Neural progenitor cell (in vitro differentiated cells): ENCODE data around the gene PAXIP1. TPM values are rescaled to one million over a fixed set of nuclear protein-coding genes. Genes with fewer than 3 reads are reported as not detected.
"Not testable (repeated sequence)": the region's sequence is repeated elsewhere in the genome, so short reads cannot be mapped to it uniquely, and the experiment has no call there.

Experiments
- DNase-seq: peaks from one replicate; pipeline ENCODE4 v3.0.0-alpha.2; 2016; ENCODE audit warnings: low spot score
- H2AFZ ChIP-seq: fragments of 200-600 bp; sonication (generic); replicated peaks from 2 replicates; pipeline ENCODE4 v1.6.1; 2016; ENCODE audit warnings: antibody characterized with exemption
- H3F3A ChIP-seq: fragments of 200-600 bp; sonication (generic); 2 replicates; pipeline ENCODE4 v1.6.1; 2016; ENCODE audit warnings: antibody characterized with exemption, low read depth
- H3K27ac ChIP-seq: fragments of 200-600 bp; sonication (generic); 2 replicates; pipeline ENCODE4 v1.5.1; 2016; ENCODE audit warnings: mild to moderate bottlenecking
- H3K27me3 ChIP-seq: fragments of 200-600 bp; sonication (generic); 2 replicates; pipeline ENCODE4 v1.6.1; 2016; ENCODE audit warnings: mild to moderate bottlenecking, moderate library complexity
- H3K36me3 ChIP-seq: fragments of 200-600 bp; sonication (generic); 2 replicates; pipeline ENCODE4 v1.5.1; 2016
- H3K4me1 ChIP-seq: fragments of 200-600 bp; sonication (generic); 2 replicates; pipeline ENCODE4 v1.6.1; 2016; ENCODE audit warnings: mixed run types
- H3K4me2 ChIP-seq: fragments of 200-600 bp; sonication (generic); 2 replicates; pipeline ENCODE4 v1.6.1; 2016
- H3K4me3 ChIP-seq: fragments of 200-600 bp; sonication (generic); 2 replicates; pipeline ENCODE4 v1.5.1; 2016
- H3K79me2 ChIP-seq: fragments of 200-600 bp; sonication (generic); 2 replicates; pipeline ENCODE4 v1.6.1; 2016; ENCODE audit warnings: low read depth
- H3K9ac ChIP-seq: fragments of 200-600 bp; sonication (generic); 2 replicates; pipeline ENCODE4 v1.6.1; 2016
- H3K9me3 ChIP-seq: fragments of 200-600 bp; sonication (generic); 2 replicates; pipeline ENCODE4 v1.5.1; 2016; ENCODE audit warnings: low read depth
- H4K20me1 ChIP-seq: fragments of 200-600 bp; sonication (generic); 2 replicates; pipeline ENCODE4 v1.6.1; 2016; ENCODE audit warnings: low read depth
- H3K27ac Mint-ChIP-seq: 3 replicates; pipeline ENCODE4 v1.8.0; 2021; ENCODE audit warnings: mixed read lengths
- H3K27me3 Mint-ChIP-seq: 2 replicates; pipeline ENCODE4 v1.8.0; 2022; ENCODE audit warnings: low read depth, mild to moderate bottlenecking, inconsistent platforms, moderate library complexity, mixed read lengths; ENCODE audit not compliant: insufficient read depth
- H3K36me3 Mint-ChIP-seq: 3 replicates; pipeline ENCODE4 v1.8.0; 2021; ENCODE audit warnings: mixed read lengths
- H3K4me1 Mint-ChIP-seq: 3 replicates; pipeline ENCODE4 v1.8.0; 2021; ENCODE audit warnings: mixed read lengths
- H3K4me3 Mint-ChIP-seq: 3 replicates; pipeline ENCODE4 v1.8.0; 2021; ENCODE audit warnings: mild to moderate bottlenecking, moderate library complexity, mixed read lengths
- H3K9me3 Mint-ChIP-seq: 3 replicates; pipeline ENCODE4 v1.8.0; 2020; ENCODE audit warnings: mixed read lengths
- CTCF ChIP-seq: fragments of 200-600 bp; sonication (generic); IDR thresholded peaks from 2 replicates; pipeline ENCODE4 v1.5.1; 2017; ENCODE audit warnings: antibody characterized with exemption, mild to moderate bottlenecking
- EZH2 ChIP-seq: fragments of 200-600 bp; sonication (generic); IDR thresholded peaks from 2 replicates; pipeline ENCODE4 v1.6.1; 2017; ENCODE audit warnings: antibody characterized with exemption, mild to moderate bottlenecking, moderate library complexity
- EZH2phosphoT487 ChIP-seq: fragments of 200-600 bp; sonication (generic); IDR thresholded peaks from 2 replicates; pipeline ENCODE4 v1.6.1; 2017; ENCODE audit warnings: antibody characterized with exemption
- total RNA-seq: library from RNA; depleted of rRNA; stranded (reverse); fragments of >200 nt; gene quantifications from 2 replicates; pipeline ENCODE4 v1.2.3, GENCODE V29; 2015; ENCODE audit warnings: low replicate concordance

PAXIP1 gene
- total RNA-seq, 1 donor from 2014 or later, result 26.1 TPM

GRCh38 chr7:154942691-154943090, 60.2 kb downstream of the PAXIP1 start:
- Histone ChIP-seq H4K20me1 (no peaks in the 10 kb centered on the region), H3K9me3 (no peaks in the 10 kb centered on the region), H3K9ac (no peak overlapping the region), H3K4me2 (no peak overlapping the region), H3K4me3 (no peak overlapping the region), H3K79me2 (no peaks in the 10 kb centered on the region), H2AFZ (no peak overlapping the region), H3K27me3 (no peaks in the 10 kb centered on the region), H3K27ac (no peak overlapping the region), H3K36me3 (peaks cover 9% of the 10 kb centered on the region), H3K4me1 (no peaks in the 10 kb centered on the region), H3F3A (no peaks in the 10 kb centered on the region)
- DNase-seq, result no peak
- Mint-ChIP-seq H3K4me1 (no peaks in the 10 kb centered on the region), H3K27ac (no peak overlapping the region), H3K9me3 (peaks cover 3% of the 10 kb centered on the region), H3K4me3 (no peak overlapping the region), H3K27me3 (no peaks in the 10 kb centered on the region), H3K36me3 (peaks cover 25% of the 10 kb centered on the region)
- TF ChIP-seq CTCF (no peak), EZH2phosphoT487 (no peak), EZH2 (no peak)

GRCh38 chr7:154937837-154938236, 65.1 kb downstream of the PAXIP1 start:
- Histone ChIP-seq H3F3A (no peaks in the 10 kb centered on the region), H3K27me3 (no peaks in the 10 kb centered on the region), H2AFZ (no peak overlapping the region), H3K4me1 (no peaks in the 10 kb centered on the region), H3K9ac (no peak overlapping the region), H4K20me1 (no peaks in the 10 kb centered on the region), H3K27ac (no peak overlapping the region), H3K79me2 (no peaks in the 10 kb centered on the region), H3K9me3 (peaks cover 5% of the 10 kb centered on the region), H3K4me2 (no peak overlapping the region), H3K4me3 (no peak overlapping the region), H3K36me3 (no peaks in the 10 kb centered on the region)
- H3K9me3 Mint-ChIP-seq, result peaks cover 35% of the 10 kb centered on the region
- TF ChIP-seq EZH2, result no peak
- TF ChIP-seq CTCF, result no peak
- TF ChIP-seq EZH2phosphoT487, result no peak
- peaks cover 15% of the 10 kb centered on the region for H3K36me3 Mint-ChIP-seq
- peaks cover 3% of the 10 kb centered on the region for H3K27me3 Mint-ChIP-seq
- H3K4me3 Mint-ChIP-seq, result no peak overlapping the region
- H3K4me1 Mint-ChIP-seq, result no peaks in the 10 kb centered on the region
- no peak overlapping the region for H3K27ac Mint-ChIP-seq
- no peak for DNase-seq

- H3K27ac ChIP-seq, DNase-seq, H3K4me3 Mint-ChIP-seq, H3K4me3 ChIP-seq, H3K27me3 Mint-ChIP-seq, H3K4me2 ChIP-seq, H3K9me3 ChIP-seq, H3K27ac Mint-ChIP-seq, H4K20me1 ChIP-seq, H3K36me3 Mint-ChIP-seq, H3K9ac ChIP-seq, H3K79me2 ChIP-seq, H3F3A ChIP-seq, H3K27me3 ChIP-seq, H2AFZ ChIP-seq, H3K4me1 ChIP-seq, H3K36me3 ChIP-seq, H3K4me1 Mint-ChIP-seq: not testable (repeated sequence)
- H3K9me3 Mint-ChIP-seq, result peaks cover 38% of the 10 kb centered on the region
Observed at GRCh38 chr7:154934353-154934952, 68.5 kb downstream of the PAXIP1 start.

GRCh38 chr7:154931906-154932305, 71.0 kb downstream of the PAXIP1 start:
- Histone ChIP-seq H3K9ac (no peak overlapping the region), H3K36me3 (no peaks in the 10 kb centered on the region), H3K27me3 (no peaks in the 10 kb centered on the region), H3K4me2 (no peak overlapping the region), H3K9me3 (peaks cover 5% of the 10 kb centered on the region), H4K20me1 (no peaks in the 10 kb centered on the region), H3F3A (no peaks in the 10 kb centered on the region), H3K4me1 (no peaks in the 10 kb centered on the region), H3K27ac (no peak overlapping the region), H3K4me3 (no peak overlapping the region), H3K79me2 (no peaks in the 10 kb centered on the region), H2AFZ (no peak overlapping the region)
- H3K4me3 Mint-ChIP-seq, result no peak overlapping the region
- H3K27ac Mint-ChIP-seq, result no peak overlapping the region
- H3K9me3 Mint-ChIP-seq, result peaks cover 35% of the 10 kb centered on the region
- peaks cover 5% of the 10 kb centered on the region for H3K27me3 Mint-ChIP-seq
- DNase-seq, result no peak
- no peaks in the 10 kb centered on the region for H3K4me1 Mint-ChIP-seq
- H3K36me3 Mint-ChIP-seq, result peaks cover 3% of the 10 kb centered on the region
- TF ChIP-seq CTCF (no peak), EZH2phosphoT487 (no peak), EZH2 (no peak)
